ENCODE measurements around the gene CD244.
"Not testable (repeated sequence)": the region's sequence is repeated elsewhere in the genome, so short reads cannot be mapped to it uniquely, and the experiment has no call there.

Gene CD244

DNA sequence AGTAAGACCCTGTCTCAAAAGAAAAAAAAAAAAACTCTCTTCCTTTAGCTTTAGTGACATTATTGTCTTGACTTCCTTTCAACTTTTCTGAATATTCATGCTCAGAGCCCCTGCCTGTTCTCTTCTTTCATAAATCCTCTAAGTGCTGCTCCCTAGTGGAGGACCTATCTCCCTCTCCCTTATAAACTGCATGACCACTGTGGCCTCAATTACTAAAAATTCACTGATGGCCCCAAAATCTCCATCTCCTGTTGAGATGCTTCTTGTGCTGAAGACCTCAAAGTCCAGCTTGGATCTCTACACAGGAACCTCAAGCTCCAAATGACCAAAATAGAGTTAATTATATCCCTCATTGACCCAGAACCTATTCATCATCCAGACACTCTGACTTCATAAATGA, 14.5 kb upstream of the CD244 start:
- DNase-seq = no peak

- DNase-seq = no peak
Observed at GRCh38 chr1:160876311-160876710, 13.6 kb upstream of the CD244 start.

- DNase-seq = not testable (repeated sequence)
Observed at GRCh38 chr1:160875591-160875990, 12.9 kb upstream of the CD244 start.

DNA sequence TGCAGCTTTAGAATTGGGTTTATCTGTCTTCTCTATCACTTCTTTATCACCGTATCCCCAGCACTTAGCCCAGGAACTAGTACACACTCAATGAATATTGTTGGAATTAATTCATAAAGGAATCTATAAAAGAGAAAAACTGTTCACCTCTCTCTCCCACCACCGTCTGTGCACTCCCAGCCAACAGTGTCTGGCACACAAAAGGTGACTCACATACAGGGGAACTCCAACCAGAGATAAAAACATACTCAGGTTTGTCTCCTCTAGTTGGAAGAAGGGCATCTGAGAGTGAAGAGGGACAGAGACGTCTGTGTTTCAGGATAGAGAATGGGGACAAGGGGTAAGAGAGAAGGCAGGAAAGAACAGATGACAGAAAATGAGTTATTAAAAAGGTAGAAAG, 12.2 kb upstream of the CD244 start:
- no peak for DNase-seq

GRCh38 chr1:160868141-160868540, 5.5 kb upstream of the CD244 start:
- no peak for DNase-seq

DNA sequence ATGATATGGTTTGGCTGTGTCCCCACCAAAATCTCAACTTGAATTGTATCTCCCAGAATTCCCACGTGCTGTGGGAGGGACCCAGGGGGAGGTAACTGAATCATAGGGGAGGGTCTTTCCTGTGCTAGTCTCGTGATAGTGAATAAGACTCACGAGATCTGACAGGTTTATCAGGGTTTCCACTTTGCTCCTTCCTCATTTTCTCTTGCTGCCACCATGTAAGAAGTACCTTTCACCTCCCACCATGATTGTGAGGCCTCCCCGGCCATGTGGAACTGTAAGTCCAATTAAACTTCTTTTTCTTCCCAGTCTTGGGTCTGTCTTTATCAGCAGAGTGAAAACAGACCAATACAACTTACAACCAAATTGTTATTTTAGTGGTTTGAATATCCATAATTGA, 5.0 kb upstream of the CD244 start:
- not testable (repeated sequence) for DNase-seq

DNA sequence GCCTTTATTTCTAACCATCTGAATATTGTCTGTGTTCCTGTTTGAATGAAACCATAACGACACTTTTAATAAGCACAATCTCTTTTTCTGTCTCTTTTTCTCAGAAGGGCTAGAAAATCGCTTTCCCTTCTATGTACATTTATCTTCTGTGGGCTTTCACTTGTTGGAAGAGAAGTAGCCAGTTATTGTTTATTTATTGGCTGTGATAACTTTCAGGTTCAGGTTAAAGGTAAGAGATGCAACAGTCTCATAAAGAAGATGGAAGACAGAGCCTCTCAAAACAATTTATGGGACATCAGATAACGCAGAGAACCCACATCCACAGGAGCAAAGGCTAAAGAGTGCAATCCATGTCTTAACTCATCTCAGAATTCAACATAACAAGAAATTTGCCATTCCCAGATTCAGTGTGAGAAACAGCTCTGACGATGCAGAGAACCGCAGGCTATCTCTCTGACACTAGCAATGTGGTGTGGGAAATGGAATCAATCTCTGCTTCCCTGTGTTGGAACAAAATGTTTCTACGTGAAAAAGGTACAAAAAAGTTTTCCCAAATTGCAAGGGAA, 4.1 kb upstream of the CD244 start:
- DNase-seq = no peak

GRCh38 chr1:160866001-160866694, 3.5 kb upstream of the CD244 start:
- no peak for DNase-seq

GRCh38 chr1:160865337-160865736, 2.6 kb upstream of the CD244 start:
- DNase-seq = no peak

DNA sequence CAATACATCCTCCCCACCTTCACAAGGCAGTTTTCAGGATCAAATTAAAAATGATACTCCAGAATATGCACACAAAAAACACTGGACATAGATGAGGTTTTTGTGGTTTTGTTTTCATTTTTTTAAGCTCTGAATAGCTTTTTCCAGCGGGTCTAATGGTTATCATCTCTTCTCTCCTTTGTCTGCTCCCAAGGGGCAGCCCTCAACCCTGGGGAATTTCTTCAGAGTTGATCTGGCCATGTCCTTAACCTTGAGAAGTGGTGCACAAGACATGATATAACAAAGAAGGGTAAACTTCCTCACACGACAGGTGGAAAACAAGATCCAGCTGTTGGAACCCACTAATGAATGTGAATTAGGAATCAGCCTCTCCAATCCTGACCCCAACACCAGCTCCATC, 1.5 kb upstream of the CD244 start:
- DNase-seq = no peak

GRCh38 chr1:160863774-160864131, 1.1 kb upstream of the CD244 start:
- DNase-seq = no peak

GRCh38 chr1:160863061-160863773, 530 bp upstream of the CD244 start:
- no peak for DNase-seq

DNA sequence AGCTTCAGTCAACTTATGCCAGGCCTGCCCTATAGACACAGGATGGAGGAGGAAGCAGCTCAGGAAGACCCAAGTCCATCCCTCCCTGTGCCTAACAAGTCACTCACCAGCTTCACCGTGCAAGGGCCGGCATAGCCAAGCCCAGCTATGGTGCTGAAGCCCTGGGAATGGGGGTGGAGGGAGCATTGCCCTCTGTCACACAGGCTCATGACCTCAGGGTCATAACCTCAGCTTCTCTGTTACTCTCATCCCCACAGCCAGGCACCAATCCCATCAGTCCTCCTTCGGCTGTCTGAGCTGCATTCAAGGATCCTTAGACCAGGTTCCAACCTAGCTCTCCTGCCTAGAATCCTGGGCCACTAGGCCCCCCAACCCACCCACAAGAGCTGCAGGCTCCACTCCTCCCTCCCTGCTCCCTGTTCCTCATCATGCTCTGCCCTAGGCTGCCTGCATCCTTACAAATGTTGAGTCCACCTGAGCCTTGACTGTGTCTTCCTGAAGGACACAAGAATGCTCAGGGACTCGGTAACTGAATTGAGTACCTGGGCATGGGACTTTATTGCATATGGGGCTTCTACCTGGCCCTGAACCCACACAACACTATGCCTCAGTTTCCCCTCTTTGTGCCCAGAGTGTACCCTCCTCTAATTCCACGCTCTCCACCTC, 1.7 kb downstream of the CD244 start:
- no peak for DNase-seq

DNA sequence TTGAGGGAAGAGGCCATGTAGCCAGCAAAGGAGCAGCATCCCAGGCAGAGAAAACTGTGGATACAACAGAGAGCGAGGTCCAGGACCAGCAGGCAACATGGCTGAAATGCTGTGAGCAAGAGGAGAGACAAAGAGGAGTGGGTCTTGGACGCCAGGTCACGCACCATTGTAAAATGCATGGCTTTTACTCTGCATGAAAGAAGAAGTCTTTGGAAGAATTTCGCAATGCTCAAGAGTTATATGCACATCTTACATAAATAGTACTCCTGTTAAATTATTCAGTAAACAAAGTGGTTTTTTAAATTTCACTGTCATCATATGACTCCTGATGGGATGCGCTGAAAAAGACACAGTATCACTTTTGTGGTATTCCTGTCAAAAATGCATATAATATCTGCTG, 3.5 kb downstream of the CD244 start:
- no peak for DNase-seq

DNA sequence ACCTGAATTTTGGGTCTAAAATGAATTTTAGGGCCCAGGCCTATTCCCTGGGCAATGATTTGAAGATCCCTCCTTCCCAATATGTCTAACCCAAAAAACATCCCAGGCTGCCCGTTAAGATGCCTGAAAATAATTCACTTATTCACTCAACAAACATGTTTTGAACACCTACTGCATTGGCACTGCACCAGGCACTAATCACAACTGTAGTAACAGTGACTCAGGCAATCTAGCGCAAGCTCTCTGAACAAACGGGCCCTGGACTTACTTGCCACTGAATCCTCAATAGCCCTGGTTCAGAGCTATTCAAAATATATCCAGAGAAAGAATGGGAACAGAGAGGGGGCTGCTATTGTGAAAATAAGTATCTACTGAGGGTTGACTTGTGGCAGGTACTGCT, 4.2 kb downstream of the CD244 start:
- no peak for DNase-seq

DNA sequence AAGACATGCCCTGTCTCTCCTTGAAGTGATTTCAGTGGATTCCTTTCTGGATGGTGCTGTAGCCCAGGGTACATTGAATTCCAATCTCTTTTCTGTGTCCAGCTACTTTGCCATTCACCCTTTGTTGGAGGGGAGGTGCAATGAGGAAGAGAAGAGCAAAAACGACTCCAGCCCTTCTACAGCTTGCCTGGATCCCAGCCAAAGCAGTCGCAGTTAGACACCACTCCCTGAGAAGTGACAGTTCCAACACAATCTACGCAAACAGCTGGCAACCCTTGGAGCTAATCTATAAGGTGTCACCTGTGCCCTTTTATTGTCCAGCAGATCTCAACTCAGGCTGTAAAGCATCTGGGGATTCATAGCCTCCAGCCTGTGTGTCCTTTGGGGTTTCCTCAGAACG, 4.6 kb downstream of the CD244 start:
- DNase-seq = no peak

DNA sequence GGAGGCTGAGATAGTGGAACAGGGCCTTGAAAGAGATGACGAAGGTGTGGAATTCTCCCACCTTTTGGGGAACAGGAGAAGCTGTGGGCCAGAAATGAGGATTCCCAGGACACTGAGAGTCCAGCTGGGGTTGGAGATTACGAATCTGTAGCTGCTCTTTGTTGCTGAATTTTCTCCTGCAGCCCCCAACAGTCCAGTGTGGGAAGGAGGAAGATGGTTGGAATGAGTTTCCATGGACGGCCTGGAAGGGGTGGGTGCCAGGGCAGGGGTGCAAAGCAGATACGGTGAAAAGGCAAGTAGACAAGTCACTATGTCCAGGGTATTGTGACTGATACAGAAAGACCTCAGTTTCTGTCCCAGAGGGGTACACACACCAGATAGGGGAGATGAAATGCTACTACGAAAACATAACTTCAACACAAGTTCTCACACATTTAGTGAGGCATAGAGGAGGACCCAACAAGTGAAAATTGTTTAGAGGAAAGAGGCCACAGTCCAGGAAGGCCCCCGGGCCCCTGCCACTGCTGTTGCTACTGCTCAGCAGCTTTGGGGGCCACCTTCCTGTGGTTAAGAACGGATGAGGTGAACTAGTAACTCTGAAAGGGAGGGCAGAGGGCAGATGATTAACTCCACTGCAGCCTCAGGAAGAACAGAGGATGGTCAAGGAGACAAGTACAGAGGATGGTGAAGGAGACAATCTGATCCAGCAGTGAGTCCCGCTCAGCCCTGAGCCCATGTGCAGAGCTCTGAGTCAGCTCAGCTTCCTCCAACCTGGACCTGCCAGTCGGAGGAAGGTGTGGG, 7.3 kb downstream of the CD244 start:
- no peak for DNase-seq

- no peak for DNase-seq
Observed at GRCh38 chr1:160853754-160854153, 8.9 kb downstream of the CD244 start.

DNA sequence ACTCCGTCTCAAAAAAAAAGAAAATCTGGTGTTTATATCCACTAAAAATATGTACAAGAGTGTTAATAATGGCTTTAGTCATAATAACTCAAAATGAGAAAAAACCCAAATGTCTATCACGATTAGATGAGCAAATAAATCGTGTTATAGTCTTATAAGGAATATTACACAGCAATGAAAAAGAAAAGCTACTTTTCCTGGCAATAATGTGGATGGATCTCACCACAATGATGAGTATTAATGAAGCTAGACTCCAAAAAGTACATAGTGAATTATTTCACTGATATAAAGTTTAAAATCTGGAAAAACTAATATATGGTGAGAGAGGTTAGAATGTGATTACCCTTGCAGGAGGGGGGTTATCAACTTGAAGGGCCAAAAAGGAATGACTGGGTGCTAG, 9.7 kb downstream of the CD244 start:
- no peak for DNase-seq

DNA sequence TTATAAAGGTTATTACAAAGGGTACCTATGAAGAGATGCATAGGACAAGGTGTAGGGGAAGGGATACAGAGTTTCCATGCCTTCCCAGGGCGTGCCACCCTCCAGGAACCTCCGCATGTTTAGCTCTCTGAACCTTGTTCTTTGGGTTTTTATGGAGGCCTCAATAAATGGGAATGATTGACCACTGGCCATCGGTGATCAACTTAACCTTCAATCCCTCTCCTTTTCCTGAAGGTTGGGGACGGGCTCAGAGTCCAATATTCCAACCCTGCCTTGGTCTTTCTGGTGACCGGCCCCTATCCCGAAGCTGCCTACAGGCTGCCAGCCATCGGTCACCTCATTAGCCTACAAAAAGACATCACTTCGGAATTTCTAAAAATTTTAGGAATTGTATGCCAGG, 11.7 kb downstream of the CD244 start:
- DNase-seq = no peak

- DNase-seq = no peak
Observed at GRCh38 chr1:160850541-160850940, 12.1 kb downstream of the CD244 start.

DNA sequence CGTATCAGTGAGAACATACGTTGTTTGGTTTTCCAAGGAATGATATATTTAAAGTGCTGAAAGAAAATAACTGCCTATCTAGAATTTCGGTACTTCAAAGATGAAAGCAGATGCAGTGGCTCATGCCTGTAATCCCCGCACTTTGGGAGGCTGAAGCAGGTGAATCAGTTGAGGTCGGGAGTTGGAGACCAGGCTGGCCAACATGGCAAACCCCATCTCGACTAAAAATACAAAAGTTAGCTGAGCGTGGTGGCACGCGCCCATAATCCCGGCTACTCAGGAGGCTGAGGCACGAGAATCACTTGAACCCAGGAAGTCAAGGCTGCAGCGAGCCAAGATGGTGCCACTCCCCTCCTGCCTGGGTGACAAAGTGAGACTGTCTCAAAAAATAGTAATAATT, 16.4 kb downstream of the CD244 start:
- DNase-seq = no peak
